GM12878 (cell line): Measurements from ENCODE around the gene CAMTA1. TPM values are rescaled to one million over a fixed set of nuclear protein-coding genes. Genes with fewer than 3 reads are reported as not detected.

Experiments
- ATAC-seq: fragments of 200-7000 bp; cut with Tn5 transposase; 3 replicates; pipeline ENCODE4 v1.9.1; 2020; ENCODE audit warnings: mild to moderate bottlenecking, moderate library complexity
- BruUV-seq: library from RNA; stranded (reverse); fragments of 400-500 nt; replicated peaks from 2 replicates; lab custom pipeline; 2021; lab: Mats Ljungman, UMichigan
- CTCF ChIA-PET: fragments of 300-600 bp; sonication (Branson Sonifier 250); formaldehyde crosslinking; extraction: SDS; loops from one replicate; lab custom pipeline; 2021; ENCODE audit warnings: inconsistent platforms; lab: Yijun Ruan, JAX
- POLR2A ChIA-PET: fragments of 350-600 bp; formaldehyde crosslinking; extraction: SDS; loops from one replicate; lab custom pipeline; 2021; ENCODE audit warnings: inconsistent platforms; lab: Charles Lee
- RAD21 ChIA-PET: fragments of 300-600 bp; sonication (Branson Sonifier 250); formaldehyde crosslinking; loops from one replicate; lab custom pipeline; 2023; ENCODE audit warnings: antibody characterized with exemption; ENCODE audit not compliant: unreplicated experiment; lab: Charles Lee
- SMC1A ChIA-PET: fragments of 300-600 bp; sonication (Branson Sonifier 250); formaldehyde crosslinking; loops from one replicate; lab custom pipeline; 2023; ENCODE audit not compliant: unreplicated experiment, uncharacterized antibody; lab: Charles Lee
- DNase-seq: peaks from one replicate; pipeline ENCODE4 v3.0.0-alpha.2; 2011; ENCODE audit warnings: low read depth, low spot score
- FAIRE-seq: peaks from 3 replicates; lab custom pipeline; 2011; peaks lifted over from hg19 to GRCh38; lab: Jason Lieb, UNC
- H2AFZ ChIP-seq: 2 replicates; pipeline ENCODE4 v1.6.0; 2011; ENCODE audit warnings: low read depth, low read length, control low read depth; ENCODE audit not compliant: control insufficient read depth
- H3K27ac ChIP-seq: 2 replicates; pipeline ENCODE4 v1.5.1; 2011; ENCODE audit warnings: control low read depth; ENCODE audit not compliant: control insufficient read depth, insufficient read depth
- H3K27me3 ChIP-seq, 2 experiments: replicated peaks in 1 of 2; 2 replicates each; pipeline versions ENCODE4 v1.6.0 to v1.6.1; 2011; ENCODE audit warnings: low read length in 1 of 2; ENCODE audit not compliant: control insufficient read depth in 2 of 2, insufficient read depth in 2 of 2
- H3K36me3 ChIP-seq, 2 experiments: 2 replicates each; pipeline ENCODE4 v1.5.1; 2011; ENCODE audit warnings: low read length in 1 of 2; ENCODE audit not compliant: control insufficient read depth in 2 of 2, insufficient read depth in 2 of 2
- H3K4me1 ChIP-seq: 2 replicates; pipeline ENCODE4 v1.6.1; 2011; ENCODE audit warnings: mild to moderate bottlenecking, low read length, moderate library complexity, mixed read lengths; ENCODE audit not compliant: control insufficient read depth, insufficient read depth
- H3K4me2 ChIP-seq: 2 replicates; pipeline ENCODE4 v1.6.0; 2011; ENCODE audit warnings: control low read depth; ENCODE audit not compliant: control insufficient read depth, insufficient read depth
- H3K4me3 ChIP-seq: fragments of 200-600 bp; sonication (generic); 2 replicates; pipeline ENCODE4 v1.5.1; 2016
- H3K79me2 ChIP-seq: 2 replicates; pipeline ENCODE4 v1.6.0; 2011; ENCODE audit warnings: low read length; ENCODE audit not compliant: control insufficient read depth, insufficient read depth
- H3K9ac ChIP-seq: 2 replicates; pipeline ENCODE4 v1.8.0; 2011; ENCODE audit warnings: low read length, control low read depth, mixed read lengths; ENCODE audit not compliant: control insufficient read depth, insufficient read depth
- H3K9me3 ChIP-seq: replicated peaks from 3 replicates; pipeline ENCODE4 v1.5.1; 2011; ENCODE audit warnings: mild to moderate bottlenecking, low read length; ENCODE audit not compliant: control insufficient read depth, insufficient read depth
- H4K20me1 ChIP-seq: 2 replicates; pipeline ENCODE4 v1.6.0; 2011; ENCODE audit not compliant: control insufficient read depth, insufficient read depth
- ATF7 ChIP-seq: fragments of 450-650 bp; IDR thresholded peaks from 2 replicates; pipeline ENCODE4 v1.6.1; 2016; ENCODE audit warnings: low read depth, mild to moderate bottlenecking
- CHD2 ChIP-seq: IDR thresholded peaks from 2 replicates; pipeline ENCODE4 v1.6.1; 2011; ENCODE audit warnings: low read depth, low read length, improper control_type of control experiment, borderline replicate concordance
- CREM ChIP-seq: IDR thresholded peaks from 2 replicates; pipeline ENCODE4 v1.6.1; 2014; ENCODE audit warnings: antibody characterized with exemption, low read depth
- ELK1 ChIP-seq: IDR thresholded peaks from 2 replicates; pipeline ENCODE4 v1.6.1; 2012; ENCODE audit warnings: low read depth, low read length, improper control_type of control experiment
- EP300 ChIP-seq, 2 experiments: fragments of 150-350 bp in 1 of 2; IDR thresholded peaks; 2 replicates each; pipeline ENCODE4 v1.6.1; 2011 to 2012; ENCODE audit warnings: low read depth in 2 of 2, low read length in 2 of 2, borderline replicate concordance in 1 of 2, improper control_type of control experiment in 1 of 2, inconsistent platforms in 1 of 2; ENCODE audit not compliant: control insufficient read depth in 1 of 2
- HCFC1 ChIP-seq: fragments of 150-350 bp; IDR thresholded peaks from 2 replicates; pipeline ENCODE4 v1.6.1; 2014; ENCODE audit warnings: low read length
- MYB ChIP-seq: fragments of 150-350 bp; IDR thresholded peaks from 2 replicates; pipeline ENCODE4 v1.6.1; 2014; ENCODE audit warnings: mild to moderate bottlenecking, low read depth, low read length, borderline replicate concordance
- NFXL1 ChIP-seq: fragments of 450-650 bp; IDR thresholded peaks from 2 replicates; pipeline ENCODE4 v1.6.1; 2017; ENCODE audit warnings: antibody characterized with exemption, mild to moderate bottlenecking, borderline replicate concordance
- NFYB ChIP-seq: IDR thresholded peaks from 2 replicates; pipeline ENCODE4 v1.6.1; 2011; ENCODE audit warnings: low read depth, mild to moderate bottlenecking, low read length, improper control_type of control experiment, moderate library complexity; ENCODE audit not compliant: insufficient read depth
- PBX3 ChIP-seq: IDR thresholded peaks from 2 replicates; pipeline ENCODE4 v1.6.1; 2011; ENCODE audit warnings: mild to moderate bottlenecking, low read depth, low read length, moderate library complexity; ENCODE audit not compliant: insufficient replicate concordance
- RELA ChIP-seq: fragments of 450-650 bp; IDR thresholded peaks from 2 replicates; pipeline ENCODE4 v1.8.0; 2014; ENCODE audit warnings: borderline replicate concordance; ENCODE audit not compliant: partially characterized antibody
- ZNF207 ChIP-seq: fragments of 450-650 bp; IDR thresholded peaks from 2 replicates; pipeline ENCODE4 v1.6.1; 2014; ENCODE audit warnings: antibody characterized with exemption, mild to moderate bottlenecking, borderline replicate concordance
- WGBS: methylation state at CpG from one replicate; pipeline ENCODE4 v1.1.6; 2016; ENCODE audit warnings: low lambda C conversion rate; ENCODE audit not compliant: insufficient replicate concordance, insufficient coverage; ENCODE audit errors: missing lambda C conversion rate; 5-methylcytosine and 5-hydroxymethylcytosine counted together
- in situ Hi-C: fragments of 300-500 bp; cut with MboI; formaldehyde crosslinking; loops from 9 replicates; pipeline ENCODE4 v1.14.3; 2018; ENCODE audit warnings: mixed read lengths
- intact Hi-C: fragments of 100-400 bp; cut with micrococcal nuclease; formaldehyde crosslinking; loops from one replicate; pipeline ENCODE4 v1.14.2; 2022; ENCODE audit not compliant: unreplicated experiment
- polyA plus RNA-seq, 11 experiments: library from polyadenylated mRNA; depleted of rRNA in 4 of 11; unstranded in 6 of 11; stranded (reverse) in 5 of 11; fragments of >200 nt; fragmentation: Nextera tagmentation in 4 of 11; fragmentation: Illumina TruSeq in 1 of 11; extraction: Ambion mirVana in 4 of 11; extraction: Trizol in 1 of 11; gene quantifications; 1 replicate in 1 of 11; 2 replicates in 10 of 11; pipeline versions ENCODE4 v1.2.1 to v1.2.3, GENCODE V29; 2011 to 2016; ENCODE audit warnings: inconsistent platforms in 2 of 11, missing spikeins in 2 of 11, low read depth in 1 of 11
- total RNA-seq, 4 experiments: library from RNA; depleted of rRNA in 3 of 4; stranded (reverse); fragments of >200 nt in 3 of 4; fragmentation: Illumina TruSeq in 1 of 4; extraction: Trizol in 1 of 4; gene quantifications; 2 replicates each; pipeline versions ENCODE4 v1.2.1 to v1.2.3, GENCODE V29; 2013 to 2021
- TF ChIP-seq, protein P1 (sequence below): IDR thresholded peaks from 2 replicates; pipeline ENCODE4 v1.6.1; 2011; ENCODE audit warnings: low read depth, mild to moderate bottlenecking, low read length, moderate library complexity, borderline replicate concordance; ENCODE audit errors: extremely low read depth

The CAMTA1 gene
- total and polyA plus RNA-seq, 10 of the 15 experiments (the other 5 are each of a cell fraction or from before 2014, with no cell fraction given): 37.7 to 148 (median 76.4) TPM

- SMC1A ChIA-PET: interaction anchor here (0.8 kb wide), 1 partner anchor 29 kb away, joined by 3 read pairs; no protein-coding TSS in a partner anchor
- FAIRE-seq: no peak
These were observed 8.9 kb upstream of the CAMTA1 start for GRCh38 chr1:6776389-6776788.

More at GRCh38 chr1:6776389-6776788, 8.9 kb upstream of the CAMTA1 start:
- no peak overlapping the region for H2AFZ ChIP-seq
- no peak overlapping the region for H3K27ac ChIP-seq
- H3K4me3 ChIP-seq: no peak overlapping the region
- WGBS: 97% methylated on average over 2 of the region's 2 CpGs
- intact Hi-C loops: no loop called here
- no peaks in the 10 kb centered on the region for H3K36me3 ChIP-seq
- H3K27me3 ChIP-seq: no peaks in the 10 kb centered on the region
- H3K9me3 ChIP-seq: peaks cover 7% of the 10 kb centered on the region; the same call in 2 of the 3 replicates
- H3K4me1 ChIP-seq: peaks cover 33% of the 10 kb centered on the region
- no TSS peak for BruUV-seq
- DNase-seq (no peak), ATAC-seq (no peak)
- no peaks in the 10 kb centered on the region for H3K79me2 ChIP-seq
- H4K20me1 ChIP-seq: no peaks in the 10 kb centered on the region
- ChIA-PET RAD21 (no interaction called here), POLR2A (no interaction called here), CTCF (no interaction called here)
- no peak overlapping the region for H3K9ac ChIP-seq
- TF ChIP-seq ZNF207 (no peak), NFYB (no peak), PBX3 (no peak), HCFC1 (no peak), RELA (no peak), CREM (no peak), ELK1 (no peak), CHD2 (no peak), ATF7 (no peak), MYB (no peak), EP300 (IDR thresholded peaks at IDR 0.05; ENCODE audit: borderline replicate concordance in 1 of 2, control insufficient read depth in 1 of 2, low read depth in 2 of 2, low read length in 2 of 2) (no peak), NFXL1 (no peak)
- TF ChIP-seq, protein P1, sequence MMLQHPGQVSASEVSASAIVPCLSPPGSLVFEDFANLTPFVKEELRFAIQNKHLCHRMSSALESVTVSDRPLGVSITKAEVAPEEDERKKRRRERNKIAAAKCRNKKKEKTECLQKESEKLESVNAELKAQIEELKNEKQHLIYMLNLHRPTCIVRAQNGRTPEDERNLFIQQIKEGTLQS: no peak
- H3K4me2 ChIP-seq: no peak overlapping the region
- in situ Hi-C loops: no loop called here
